HG02884 (cell line): ENCODE results near the gene HK3.

ENCODE experiments used
- ATAC-seq: cut with Tn5 transposase; IDR thresholded peaks from one replicate; pipeline ENCODE4 v1.9.1; 2021; ENCODE audit warnings: mild to moderate bottlenecking, moderate library complexity; ENCODE audit not compliant: unreplicated experiment

Gene HK3, protein sequence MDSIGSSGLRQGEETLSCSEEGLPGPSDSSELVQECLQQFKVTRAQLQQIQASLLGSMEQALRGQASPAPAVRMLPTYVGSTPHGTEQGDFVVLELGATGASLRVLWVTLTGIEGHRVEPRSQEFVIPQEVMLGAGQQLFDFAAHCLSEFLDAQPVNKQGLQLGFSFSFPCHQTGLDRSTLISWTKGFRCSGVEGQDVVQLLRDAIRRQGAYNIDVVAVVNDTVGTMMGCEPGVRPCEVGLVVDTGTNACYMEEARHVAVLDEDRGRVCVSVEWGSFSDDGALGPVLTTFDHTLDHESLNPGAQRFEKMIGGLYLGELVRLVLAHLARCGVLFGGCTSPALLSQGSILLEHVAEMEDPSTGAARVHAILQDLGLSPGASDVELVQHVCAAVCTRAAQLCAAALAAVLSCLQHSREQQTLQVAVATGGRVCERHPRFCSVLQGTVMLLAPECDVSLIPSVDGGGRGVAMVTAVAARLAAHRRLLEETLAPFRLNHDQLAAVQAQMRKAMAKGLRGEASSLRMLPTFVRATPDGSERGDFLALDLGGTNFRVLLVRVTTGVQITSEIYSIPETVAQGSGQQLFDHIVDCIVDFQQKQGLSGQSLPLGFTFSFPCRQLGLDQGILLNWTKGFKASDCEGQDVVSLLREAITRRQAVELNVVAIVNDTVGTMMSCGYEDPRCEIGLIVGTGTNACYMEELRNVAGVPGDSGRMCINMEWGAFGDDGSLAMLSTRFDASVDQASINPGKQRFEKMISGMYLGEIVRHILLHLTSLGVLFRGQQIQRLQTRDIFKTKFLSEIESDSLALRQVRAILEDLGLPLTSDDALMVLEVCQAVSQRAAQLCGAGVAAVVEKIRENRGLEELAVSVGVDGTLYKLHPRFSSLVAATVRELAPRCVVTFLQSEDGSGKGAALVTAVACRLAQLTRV

DNA sequence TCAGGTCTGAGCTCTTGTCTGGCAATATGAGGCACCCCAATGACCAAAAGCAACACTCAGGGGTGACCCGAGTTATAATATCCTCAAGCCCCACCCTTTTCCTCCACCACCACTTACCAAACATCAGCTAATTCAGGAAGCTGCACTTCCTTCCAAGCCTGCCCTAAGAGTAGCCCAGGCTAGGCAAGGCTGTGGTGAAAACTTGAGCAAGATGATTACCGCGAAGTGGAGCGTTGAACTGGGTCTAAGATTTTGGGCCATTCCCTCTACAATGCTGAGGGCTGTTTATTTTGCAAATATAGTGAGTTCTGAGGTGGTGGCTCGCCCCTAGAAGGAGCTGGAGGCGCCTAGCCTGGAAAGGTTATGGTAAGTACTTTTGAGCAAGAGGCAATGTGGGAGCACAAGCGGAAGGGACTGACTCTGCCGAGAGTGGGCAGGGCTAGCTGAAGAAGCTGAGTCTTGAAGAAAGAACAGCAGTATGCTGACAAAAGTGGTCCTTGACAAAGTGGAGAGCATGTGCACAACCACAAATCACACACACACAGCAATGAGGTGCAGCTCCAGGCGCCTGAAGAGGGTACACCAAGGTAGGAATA lies at the start of gene HK3:
HK3 (minus strand) TSS at position 51 of the 596 bp plus-strand sequence. CDS start 3,187 bp downstream, outside the sequence.
- no peak for ATAC-seq

DNA sequence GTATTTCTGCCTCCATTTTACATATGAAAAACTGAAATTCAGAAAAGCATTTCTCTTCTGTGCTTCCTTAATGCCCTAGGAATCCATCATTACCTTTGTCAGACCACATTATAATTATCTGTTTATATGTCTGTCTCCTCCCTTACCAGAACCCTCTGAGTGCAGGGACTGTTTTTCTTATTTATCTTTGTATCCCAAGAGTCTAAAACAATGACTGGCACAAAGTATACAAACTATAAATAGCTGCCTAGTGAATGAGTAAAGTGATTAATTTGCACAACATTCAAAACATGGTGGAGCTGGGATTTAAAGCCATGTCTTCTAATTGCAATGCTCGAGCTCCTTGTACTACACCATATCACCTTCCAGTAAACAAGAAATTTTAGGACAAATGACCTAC lies 49.3 kb upstream of the HK3 start:
- ATAC-seq, result no peak

DNA sequence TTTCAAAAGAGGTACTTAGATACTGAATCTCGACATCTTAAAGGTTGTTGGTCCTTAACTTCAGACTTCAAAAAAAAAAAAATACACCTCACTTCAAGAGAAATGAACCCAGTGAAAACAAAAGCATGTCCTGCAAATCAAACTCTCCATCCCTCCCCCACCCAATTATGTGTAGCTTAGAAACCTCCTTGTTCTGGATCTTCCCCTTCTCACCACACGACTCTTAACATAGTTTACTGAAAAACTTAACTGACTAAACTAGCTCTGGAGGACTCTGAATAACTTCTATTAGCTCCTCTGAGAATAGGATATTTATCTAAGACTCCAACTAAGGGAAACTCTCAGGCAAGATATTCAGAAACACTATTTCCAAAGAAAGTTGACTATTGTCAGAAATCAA lies 48.7 kb upstream of the HK3 start:
- ATAC-seq, result no peak

DNA sequence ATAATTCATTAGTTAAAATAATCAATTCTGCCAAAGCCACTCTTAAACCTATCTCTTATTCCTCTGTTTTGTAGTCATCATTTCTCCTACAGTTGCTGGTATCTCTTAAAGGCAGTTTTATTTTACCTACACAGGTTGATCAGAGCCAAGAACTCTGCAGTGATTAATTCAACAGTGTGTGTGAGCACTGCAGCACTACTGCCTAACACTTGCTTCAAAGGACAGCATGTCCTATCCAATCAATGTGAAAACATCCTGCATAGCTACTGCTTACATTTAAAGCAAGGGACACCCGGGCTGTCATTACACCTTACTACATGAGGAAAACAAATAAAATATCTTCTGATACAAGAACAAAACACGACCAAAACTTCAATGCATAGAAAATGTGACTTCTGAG lies 45.1 kb upstream of the HK3 start:
- ATAC-seq, result no peak

DNA sequence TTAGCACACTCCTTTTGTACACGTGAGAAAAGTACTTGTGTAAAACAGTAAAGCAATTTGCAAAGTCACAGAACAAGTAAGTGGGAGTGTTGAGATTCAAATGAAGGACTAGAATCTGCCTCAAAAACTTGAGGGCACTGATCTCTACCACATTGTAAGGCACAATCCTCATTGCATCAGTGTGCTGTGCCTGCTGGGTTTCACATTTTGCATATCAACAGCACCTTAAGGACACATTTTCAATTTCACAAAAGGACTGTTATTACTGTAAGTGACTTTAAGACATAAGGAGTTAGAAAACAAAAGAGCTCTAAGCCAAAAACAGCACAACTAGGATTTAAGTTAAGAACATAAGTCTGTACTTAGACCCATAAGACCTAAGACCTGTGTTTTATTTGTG lies 44.7 kb upstream of the HK3 start:
- no peak for ATAC-seq

DNA sequence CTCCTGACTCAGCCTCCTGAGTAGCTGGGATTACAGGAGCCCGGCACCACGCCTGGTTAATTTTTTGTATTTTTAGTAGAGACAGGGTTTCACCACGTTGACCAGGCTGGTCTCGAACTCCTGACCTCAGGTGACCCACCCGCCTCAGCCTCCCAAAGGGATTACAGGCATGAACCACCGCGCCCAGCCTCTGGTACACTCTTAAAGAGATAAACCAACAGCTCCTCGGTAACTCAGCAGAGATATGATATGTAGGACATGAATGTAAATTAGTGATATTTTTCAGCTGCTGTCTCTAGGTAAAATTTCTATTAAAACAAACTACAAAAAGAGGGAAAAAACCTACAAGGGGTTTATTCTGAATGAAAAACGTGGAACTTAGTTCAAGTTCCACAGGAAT lies 42.8 kb upstream of the HK3 start:
- ATAC-seq, result no peak

DNA sequence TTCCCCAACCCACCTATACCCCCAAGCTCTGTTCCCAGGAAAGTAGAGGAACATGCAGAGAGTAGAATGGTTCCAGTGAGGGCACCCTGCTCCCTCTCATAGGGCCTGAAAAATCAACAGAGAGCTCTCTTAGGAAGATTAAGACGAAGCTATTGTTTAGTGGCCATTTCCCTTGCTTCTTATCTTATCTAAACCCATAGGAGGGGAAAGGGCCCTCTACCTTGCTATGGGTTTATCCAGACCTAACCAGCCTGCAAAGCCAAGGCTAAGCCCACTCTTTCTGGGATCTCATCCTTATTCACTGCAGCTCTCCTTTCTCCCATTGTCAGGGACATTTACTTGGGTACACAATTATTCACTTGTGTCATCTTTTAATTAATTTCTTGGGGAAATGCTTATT lies 39.3 kb upstream of the HK3 start:
- ATAC-seq, result no peak

DNA sequence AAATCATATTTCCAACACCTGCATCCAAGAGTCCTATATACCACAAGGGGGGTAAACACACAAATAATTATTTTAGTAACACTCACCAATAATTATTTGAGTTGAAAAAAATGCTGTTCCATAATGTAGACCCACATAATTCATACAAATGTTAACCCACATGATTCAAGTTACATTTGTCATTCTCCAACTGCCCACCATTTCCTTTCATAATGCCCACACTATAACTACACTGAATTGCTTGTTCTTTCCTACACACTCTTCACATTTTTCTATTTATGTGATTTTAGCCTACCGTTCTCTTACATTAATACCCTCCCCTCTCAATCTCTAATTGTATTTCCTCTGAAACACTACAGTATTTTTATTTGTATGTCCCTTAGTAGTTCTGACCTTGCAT lies 35.9 kb upstream of the HK3 start:
- ATAC-seq, result no peak

DNA sequence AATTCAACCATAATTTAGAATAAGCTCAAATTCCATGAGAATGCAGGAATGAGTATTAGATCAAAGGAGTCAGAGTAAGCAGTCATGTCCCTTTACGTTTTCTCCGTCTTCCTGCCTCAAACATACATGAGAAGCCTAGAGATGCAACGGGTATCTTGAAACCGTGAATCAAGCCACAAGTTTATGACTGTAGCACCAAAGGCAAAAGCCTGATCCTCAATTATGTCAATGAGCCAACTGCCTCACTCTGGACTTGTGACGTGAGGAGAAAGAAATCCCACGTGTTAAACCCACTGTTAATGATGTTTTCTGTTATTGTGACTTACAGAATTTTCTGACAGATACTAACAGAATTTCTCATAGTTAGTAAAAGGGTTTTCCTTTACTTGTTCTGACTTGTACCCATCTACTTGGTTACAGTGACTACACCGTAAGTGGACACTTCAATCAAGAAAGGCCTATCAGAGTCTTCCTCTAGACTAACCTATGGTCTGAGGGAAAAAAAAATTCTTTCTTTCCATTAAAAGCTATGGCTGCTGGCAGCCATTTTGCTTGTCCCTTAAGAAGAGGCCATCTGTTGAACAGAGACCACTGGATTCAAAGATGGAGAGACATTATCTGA lies 35.3 kb upstream of the HK3 start:
- no peak for ATAC-seq

DNA sequence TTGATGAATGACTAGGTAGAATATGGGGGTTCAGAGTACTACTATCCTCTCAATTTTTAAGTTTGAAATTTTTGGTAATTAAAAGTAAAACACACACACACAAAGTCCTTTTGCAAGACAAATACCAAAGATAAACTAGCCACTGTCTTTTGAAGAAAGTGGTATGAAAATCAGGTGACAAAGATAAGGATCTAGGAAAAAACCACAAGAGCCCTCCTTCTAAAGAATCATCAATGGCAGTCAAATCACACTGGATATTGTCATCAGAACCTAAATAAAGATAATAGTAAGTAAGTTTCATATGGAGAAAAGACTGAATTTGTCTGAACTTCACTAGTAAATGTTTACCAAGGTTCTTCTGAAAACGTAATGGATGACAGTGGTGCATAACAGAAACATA lies 30.5 kb upstream of the HK3 start:
- no peak for ATAC-seq

DNA sequence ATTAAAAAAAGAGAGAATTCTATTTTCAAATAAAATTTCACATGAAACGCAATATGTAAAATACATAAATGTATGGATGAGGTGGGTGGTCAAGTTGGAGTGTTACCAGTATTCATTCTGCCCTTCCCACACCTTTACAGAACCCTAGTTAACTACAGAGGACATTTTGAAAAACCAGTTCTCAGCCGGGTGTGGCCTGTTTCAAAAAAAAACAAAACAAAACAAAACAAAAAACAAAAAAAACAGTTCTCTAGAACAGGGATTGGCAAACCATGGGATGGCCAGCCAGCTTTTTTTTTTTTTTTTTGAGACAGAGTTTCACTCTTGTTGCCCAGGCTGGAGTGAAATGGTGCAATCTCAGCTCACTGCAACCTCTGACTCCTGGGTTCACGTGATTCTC lies 28.4 kb upstream of the HK3 start:
- no peak for ATAC-seq

DNA sequence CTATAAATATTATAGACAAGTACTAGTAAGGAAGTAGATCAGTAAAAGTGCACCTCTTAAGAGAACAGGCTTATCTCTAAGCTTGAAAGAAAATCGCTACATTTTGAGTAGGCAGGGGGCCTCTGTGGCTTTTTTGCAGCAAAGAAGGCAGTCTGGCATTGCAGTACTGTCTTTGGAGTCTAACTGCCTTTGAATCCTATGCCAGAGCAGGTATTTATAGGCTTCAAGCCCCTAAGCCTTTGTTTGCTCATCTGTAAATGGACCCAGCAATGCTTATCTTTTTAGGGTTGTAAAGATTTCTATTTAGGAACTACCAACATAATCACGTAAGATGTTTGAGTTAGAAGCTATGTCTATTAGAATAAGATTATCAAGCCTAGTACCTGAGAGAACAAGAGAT lies 23.7 kb upstream of the HK3 start:
- no peak for ATAC-seq

DNA sequence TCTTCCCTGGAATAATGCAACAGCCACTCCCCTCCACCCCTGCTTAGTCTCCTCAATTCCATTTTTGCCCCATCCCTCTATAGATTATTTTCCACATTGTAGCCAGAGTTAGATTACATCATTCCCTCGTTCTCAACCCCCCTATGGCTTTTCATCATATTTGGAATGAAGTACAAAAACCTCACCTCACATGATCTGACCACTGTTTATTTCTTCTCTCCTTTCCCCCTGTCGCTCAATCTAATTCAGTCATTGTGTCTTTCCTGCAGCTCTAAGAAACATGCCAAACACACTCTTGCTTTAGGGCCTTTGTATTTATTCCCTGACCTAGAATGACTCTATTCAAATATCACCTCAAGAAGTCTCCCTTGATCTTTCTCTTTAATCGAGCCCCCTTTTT lies 22.6 kb upstream of the HK3 start:
- no peak for ATAC-seq

DNA sequence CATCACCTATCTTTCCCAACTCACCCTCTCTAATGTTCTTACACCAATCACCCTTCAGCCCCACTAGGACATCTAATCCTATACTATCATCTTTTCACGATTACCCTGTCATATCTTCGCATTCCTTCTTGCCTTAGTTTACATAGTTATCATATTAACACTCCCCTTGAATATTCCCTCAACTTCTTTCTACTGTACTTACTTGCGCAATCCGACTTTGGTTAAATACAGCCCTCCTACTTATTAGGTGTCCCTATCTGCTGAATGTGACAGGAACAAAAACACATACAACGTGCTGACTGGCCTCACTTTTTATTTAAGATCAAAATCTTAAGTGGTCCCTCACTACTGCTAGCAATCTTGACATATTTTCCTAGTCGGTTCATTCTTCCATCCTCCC lies 19.5 kb upstream of the HK3 start:
- ATAC-seq, result no peak

DNA sequence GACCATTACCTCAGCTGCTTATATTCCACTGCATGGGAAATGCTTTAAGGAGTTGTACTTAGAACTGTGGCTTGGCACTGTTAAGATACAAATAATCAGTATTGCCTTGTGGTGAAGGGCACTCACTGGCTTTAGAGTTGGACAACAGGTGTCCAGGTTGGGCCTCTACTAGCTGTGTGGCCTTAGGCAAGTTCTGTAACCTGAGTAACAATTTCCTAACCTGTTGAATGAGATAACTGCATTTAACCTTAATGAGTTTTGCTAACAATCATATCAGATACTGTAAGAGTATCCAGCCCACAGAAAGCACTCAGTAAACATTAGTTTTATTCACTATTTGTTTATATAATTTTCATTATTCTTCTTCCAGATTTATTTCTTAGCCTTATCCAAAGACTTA lies 17.2 kb upstream of the HK3 start:
- ATAC-seq, result no peak

DNA sequence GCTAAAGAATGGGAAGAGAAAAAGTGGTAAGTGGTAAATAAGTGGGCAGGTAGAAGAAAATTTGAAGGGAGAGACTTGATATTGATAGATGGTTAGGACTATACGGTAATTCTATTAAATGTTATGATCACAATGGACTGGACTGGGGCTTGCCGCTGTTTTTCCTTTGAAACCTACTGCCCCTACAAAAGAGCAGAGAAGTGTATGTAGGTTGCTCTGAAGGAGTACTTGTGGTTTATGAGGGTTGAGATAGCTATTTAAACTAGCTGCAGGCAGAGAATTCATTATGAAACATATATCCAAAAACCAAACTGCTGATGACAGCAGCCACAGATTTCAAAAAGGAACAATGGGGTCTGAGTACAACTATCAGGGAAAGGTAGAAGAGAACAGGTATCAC lies 16.8 kb upstream of the HK3 start:
- no peak for ATAC-seq

DNA sequence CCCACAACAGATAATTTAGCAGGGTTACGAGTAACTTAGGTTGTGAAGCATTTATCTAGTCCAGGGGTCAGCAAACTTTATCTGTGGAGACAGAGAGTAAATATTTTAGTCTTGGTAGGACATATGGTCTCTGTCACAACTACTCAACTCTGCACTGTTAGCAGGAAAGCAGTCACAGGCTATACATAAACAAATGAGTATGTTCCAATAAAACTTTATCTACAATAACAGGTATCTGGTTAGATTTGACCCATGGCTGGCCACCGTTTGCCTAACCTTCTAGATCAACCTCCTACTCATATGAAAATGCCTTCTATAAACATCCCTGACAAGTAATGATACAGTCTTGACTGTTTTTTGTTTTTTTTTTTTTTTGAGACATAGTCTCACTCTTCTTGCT lies 13.0 kb upstream of the HK3 start:
- ATAC-seq, result no peak

DNA sequence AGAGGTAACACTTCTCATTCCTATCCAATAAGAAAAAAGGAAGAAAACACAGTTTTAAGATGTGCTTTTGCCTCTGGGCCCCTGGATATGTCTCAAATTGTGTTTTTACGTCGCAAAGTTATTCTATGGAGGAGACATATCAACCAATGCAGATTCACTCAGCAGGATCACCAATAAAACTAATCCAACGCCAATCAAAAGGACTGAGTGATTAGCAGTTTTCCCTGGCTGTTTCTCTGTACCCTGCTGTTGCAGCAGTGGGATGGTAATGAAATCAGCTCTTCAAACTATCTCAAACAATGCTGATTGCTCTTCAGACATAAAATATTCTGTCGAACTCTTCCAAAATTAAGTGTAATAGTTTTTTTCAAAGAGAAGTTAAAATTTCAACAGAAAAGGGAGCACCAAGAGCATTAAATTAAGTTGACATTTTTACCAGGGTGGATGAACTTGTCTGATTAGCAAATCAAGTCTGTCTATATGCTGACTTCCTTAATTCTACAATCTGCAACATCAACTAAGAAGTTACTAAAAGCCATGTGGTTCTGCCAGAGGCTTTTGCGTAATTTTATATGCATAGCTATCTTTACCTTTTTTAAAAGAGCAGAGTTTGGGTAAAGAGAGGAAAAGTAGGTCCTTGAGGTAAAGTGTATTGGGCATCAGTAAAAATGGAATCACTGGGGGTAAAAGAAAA lies 9.7 kb upstream of the HK3 start:
- ATAC-seq, result no peak

DNA sequence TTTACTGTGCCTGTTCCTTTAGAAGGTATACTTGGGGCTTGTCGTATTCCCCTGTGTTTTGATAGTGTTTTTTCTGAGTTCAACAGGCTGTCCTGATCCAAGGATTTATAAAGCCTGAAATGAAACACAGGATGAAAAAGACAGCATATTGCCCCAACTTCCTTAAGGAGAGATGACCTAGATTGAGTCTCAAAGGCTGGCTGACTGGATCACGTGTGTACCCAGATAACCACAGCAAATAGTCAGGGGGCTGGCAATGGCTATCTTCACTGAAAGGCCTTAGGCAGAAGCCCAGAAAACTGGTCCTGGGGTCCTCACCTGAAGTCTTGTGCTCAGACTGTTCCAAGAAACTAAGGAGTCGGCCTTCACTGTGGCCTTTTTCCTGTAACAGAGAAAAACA lies 7.7 kb upstream of the HK3 start:
- ATAC-seq, result no peak

DNA sequence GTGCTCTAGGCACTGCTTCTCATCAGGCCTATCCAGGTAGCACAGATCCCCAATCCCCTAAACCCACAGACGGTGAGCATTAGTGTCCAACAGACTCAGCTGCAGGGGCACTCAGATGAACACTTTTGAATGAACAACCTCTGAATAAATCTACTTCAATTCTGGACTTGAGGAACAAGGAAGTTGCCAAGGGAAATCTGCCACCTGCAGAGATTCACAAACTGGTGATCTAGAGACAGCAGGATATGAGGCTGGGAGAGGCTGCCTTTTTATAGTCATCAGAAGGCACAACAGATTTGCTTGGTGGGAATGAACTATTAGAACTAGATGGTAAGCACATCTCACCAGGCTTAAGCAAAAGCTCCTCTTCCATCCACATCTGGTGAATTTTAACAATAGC lies 7.0 kb upstream of the HK3 start:
- ATAC-seq, result no peak

DNA sequence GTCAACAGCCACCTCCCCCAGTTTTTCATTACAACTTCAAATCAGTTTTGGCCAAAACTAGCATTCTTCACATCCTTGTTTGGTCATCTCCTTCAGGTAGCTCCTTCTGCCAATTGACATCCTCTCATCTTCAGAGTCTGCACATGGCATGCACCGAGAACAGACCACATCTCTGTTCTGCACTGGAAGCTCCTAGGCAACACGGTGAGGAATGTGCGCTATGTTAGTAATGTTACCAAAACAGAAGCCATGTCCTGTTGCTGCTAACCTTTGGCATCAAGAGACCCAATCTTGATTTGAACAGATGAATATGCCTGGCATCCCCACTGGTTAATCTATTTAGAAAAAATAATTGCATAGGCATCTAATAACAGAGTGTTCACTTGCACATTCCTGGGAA lies 5.1 kb upstream of the HK3 start:
- ATAC-seq, result no peak
